B cell (primary cell): ENCODE results near the gene EGFR. TPM values are rescaled to one million over a fixed set of nuclear protein-coding genes. Genes with fewer than 3 reads are reported as not detected.

Source experiments
- ATAC-seq: fragments of 200-7000 bp; cut with Tn5 transposase; one replicate; pipeline ENCODE4 v1.10.0; 2021; ENCODE audit warnings: low read depth, mild to moderate bottlenecking, moderate number of reproducible peaks, moderate library complexity
- CTCF ChIA-PET: fragments of 350-600 bp; sonication (Branson Sonifier 250); formaldehyde crosslinking; loops from one replicate; lab custom pipeline; 2021; ENCODE audit warnings: antibody characterized with exemption, inconsistent platforms; lab: Charles Lee
- POLR2A ChIA-PET: fragments of 350-600 bp; sonication (Branson Sonifier 250); formaldehyde crosslinking; loops from one replicate; lab custom pipeline; 2021; ENCODE audit warnings: antibody characterized with exemption; lab: Charles Lee
- DNase-seq: peaks from one replicate; pipeline ENCODE4 v3.0.0; 2013
- H2AFZ ChIP-seq: 2 replicates; pipeline ENCODE4 v1.6.1; 2012; ENCODE audit warnings: mild to moderate bottlenecking, low read depth, low read length; ENCODE audit not compliant: insufficient read depth, poor library complexity, severe bottlenecking
- H3K27ac ChIP-seq, 2 donors: 1 replicate in 1 of 2; 2 replicates in 1 of 2; pipeline ENCODE4 v1.5.1; 2012 to 2013; ENCODE audit warnings: low read length in 2 of 2, mild to moderate bottlenecking in 2 of 2, moderate library complexity in 1 of 2
- H3K27me3 ChIP-seq, 4 experiments: fragments of 200-600 bp in 1 of 4; sonication (generic) in 1 of 4; replicated peaks in 1 of 4; 1 replicate in 2 of 4; 2 replicates in 2 of 4; pipeline versions ENCODE4 v1.6.1 to v1.7.0; 2013 to 2016; ENCODE audit warnings: low read length in 3 of 4, mild to moderate bottlenecking in 2 of 4, mixed read lengths in 1 of 4, moderate library complexity in 1 of 4; ENCODE audit not compliant: insufficient read depth in 4 of 4, control insufficient read depth in 3 of 4; ENCODE audit errors: control extremely low read depth in 1 of 4
- H3K36me3 ChIP-seq, 2 experiments: replicated peaks in 1 of 2; 1 replicate in 1 of 2; 2 replicates in 1 of 2; pipeline versions ENCODE4 v1.6.1 to v1.7.1; 2013; ENCODE audit warnings: low read length in 1 of 2; ENCODE audit not compliant: insufficient read depth in 2 of 2, control insufficient read depth in 1 of 2; ENCODE audit errors: control extremely low read depth in 1 of 2, extremely low read depth in 1 of 2
- H3K4me1 ChIP-seq, 2 donors: fragments of 200-600 bp in 1 of 2; sonication (generic) in 1 of 2; 1 replicate in 1 of 2; 2 replicates in 1 of 2; pipeline versions ENCODE4 v1.5.1 to v1.6.1; 2013 to 2017; ENCODE audit warnings: low read length in 2 of 2; ENCODE audit not compliant: control insufficient read depth in 2 of 2, insufficient read depth in 2 of 2
- H3K4me2 ChIP-seq: replicated peaks from 2 replicates; pipeline ENCODE3; 2012; ENCODE audit warnings: mild to moderate bottlenecking, low read depth, low read length; ENCODE audit not compliant: poor library complexity, severe bottlenecking
- H3K4me3 ChIP-seq, 5 experiments: fragments of 200-600 bp in 1 of 5; sonication (generic) in 1 of 5; 1 replicate in 3 of 5; 2 replicates in 2 of 5; pipeline versions ENCODE4 v1.5.1 to v1.7.0; 2011 to 2016; ENCODE audit warnings: low read length in 4 of 5, mild to moderate bottlenecking in 4 of 5, low read depth in 2 of 5, control low read depth in 1 of 5, moderate library complexity in 1 of 5; ENCODE audit not compliant: insufficient read depth in 1 of 5; ENCODE audit errors: control extremely low read depth in 1 of 5, extremely low read depth in 1 of 5
- H3K79me2 ChIP-seq: fragments of 200-600 bp; sonication (generic); one replicate; pipeline ENCODE4 v1.6.0; 2016; ENCODE audit warnings: low read length; ENCODE audit not compliant: control insufficient read depth, insufficient read depth
- H3K9ac ChIP-seq: fragments of 200-600 bp; sonication (generic); 2 replicates; pipeline ENCODE4 v1.6.1; 2017; ENCODE audit warnings: mild to moderate bottlenecking, low read length, moderate library complexity
- H3K9me3 ChIP-seq, 3 donors: one replicate each; pipeline versions ENCODE4 v1.6.1 to v1.7.1; 2013; ENCODE audit warnings: low read length in 2 of 3; ENCODE audit not compliant: control insufficient read depth in 2 of 3, insufficient read depth in 1 of 3; ENCODE audit errors: control extremely low read depth in 1 of 3
- H4K20me1 ChIP-seq: 2 replicates; pipeline ENCODE4 v1.6.0; 2012; ENCODE audit warnings: mild to moderate bottlenecking, low read length; ENCODE audit not compliant: insufficient read depth, control insufficient read depth, poor library complexity, severe bottlenecking
- H3K27ac Mint-ChIP-seq: one replicate; pipeline ENCODE4 v1.8.0; 2021; ENCODE audit warnings: mixed read lengths
- H3K27me3 Mint-ChIP-seq: one replicate; pipeline ENCODE4 v1.8.0; 2021; ENCODE audit warnings: mixed read lengths
- H3K4me1 Mint-ChIP-seq: one replicate; pipeline ENCODE4 v1.8.0; 2021; ENCODE audit warnings: mixed read lengths
- H3K4me3 Mint-ChIP-seq: one replicate; pipeline ENCODE4 v1.8.0; 2021; ENCODE audit warnings: mixed read lengths
- H3K9me3 Mint-ChIP-seq: one replicate; pipeline ENCODE4 v1.8.0; 2022; ENCODE audit warnings: mixed read lengths; ENCODE audit not compliant: insufficient read depth
- CTCF ChIP-seq: fragments of 200-600 bp; IDR thresholded peaks from one replicate; pipeline ENCODE4 v1.8.0; 2022; ENCODE audit warnings: antibody characterized with exemption, mild to moderate bottlenecking
- EZH2 ChIP-seq: IDR thresholded peaks from 2 replicates; pipeline ENCODE4 v1.6.1; 2012; ENCODE audit warnings: borderline replicate concordance, low read depth, mild to moderate bottlenecking, moderate library complexity, low read length; ENCODE audit not compliant: insufficient read depth, poor library complexity, severe bottlenecking
- whole genome bisulfite sequencing: methylation state at CpG from one replicate; pipeline ENCODE4 v1.1.5; 2013; ENCODE audit warnings: missing lambda C conversion rate; ENCODE audit not compliant: insufficient coverage; 5-methylcytosine and 5-hydroxymethylcytosine counted together
- intact Hi-C: fragments of 100-400 bp; cut with micrococcal nuclease; formaldehyde crosslinking; loops from one replicate; pipeline ENCODE4 v1.10.0; 2022
- polyA plus RNA-seq: library from polyadenylated mRNA; depleted of rRNA; stranded (reverse); fragments of >200 nt; gene quantifications from 2 replicates; pipeline ENCODE4 v1.2.3, GENCODE V29; 2012
- total RNA-seq, 2 donors: library from RNA; stranded (reverse); fragments of 120-200 nt in 1 of 2; gene quantifications; 1 replicate in 1 of 2; 2 replicates in 1 of 2; pipeline versions ENCODE4 v1.2.3 to v1.2.4, GENCODE V29; 2013 to 2022

The EGFR gene
- total and polyA plus RNA-seq, 2 donors (not counting 1 experiment from before 2014, with no cell fraction given): not detected

GRCh38 chr7:55105952-55106351 lies 87.1 kb downstream of the EGFR start:
- POLR2A ChIA-PET: no interaction called here
- no peaks in the 10 kb centered on the region for H3K9me3 ChIP-seq
- H3K79me2 ChIP-seq: no peaks in the 10 kb centered on the region
- Mint-ChIP-seq H3K4me3 (no peak overlapping the region), H3K4me1 (no peaks in the 10 kb centered on the region), H3K27me3 (peaks cover 32% of the 10 kb centered on the region), H3K9me3 (no peaks in the 10 kb centered on the region), H3K27ac (no peak overlapping the region)
- H3K4me1 ChIP-seq: no peaks in the 10 kb centered on the region
- no peak overlapping the region for H3K4me3 ChIP-seq
- WGBS: 98% methylated on average over 5 of the region's 6 CpGs
- DNase-seq (no peak), ATAC-seq (no peak)
- no peak overlapping the region for H3K27ac ChIP-seq
- CTCF ChIA-PET: no interaction called here
- no peak for TF ChIP-seq CTCF
- no peak for TF ChIP-seq EZH2
- no peak overlapping the region for H3K9ac ChIP-seq
- H3K36me3 ChIP-seq: no peaks in the 10 kb centered on the region
- H3K4me2 ChIP-seq: no peak overlapping the region
- intact Hi-C loops: no loop called here
- H2AFZ ChIP-seq: no peak overlapping the region
- H4K20me1 ChIP-seq: no peaks in the 10 kb centered on the region
- H3K27me3 ChIP-seq: peaks cover 0 to 5% (median 0%) of the 10 kb centered on the region in 4 experiments

- no peak overlapping the region for H3K4me2 ChIP-seq
- Mint-ChIP-seq H3K27me3 (peaks cover 29% of the 10 kb centered on the region), H3K9me3 (no peaks in the 10 kb centered on the region), H3K4me3 (no peak overlapping the region), H3K4me1 (no peaks in the 10 kb centered on the region), H3K27ac (no peak overlapping the region)
- H3K27me3 ChIP-seq: no peaks in the 10 kb centered on the region
- intact Hi-C loops: no loop called here
- H3K27ac ChIP-seq: no peak overlapping the region
- H3K9me3 ChIP-seq: no peaks in the 10 kb centered on the region
- no peak for ATAC-seq
- no peak overlapping the region for H3K4me3 ChIP-seq
- H4K20me1 ChIP-seq: no peaks in the 10 kb centered on the region
- H3K9ac ChIP-seq: no peak overlapping the region
- no peak for DNase-seq
- no peak overlapping the region for H2AFZ ChIP-seq
- POLR2A ChIA-PET: no interaction called here
- H3K4me1 ChIP-seq: no peaks in the 10 kb centered on the region
- H3K79me2 ChIP-seq: no peaks in the 10 kb centered on the region
- H3K36me3 ChIP-seq: no peaks in the 10 kb centered on the region
- CTCF ChIA-PET: no interaction called here
- TF ChIP-seq EZH2 (no peak), CTCF (no peak)
- WGBS: 96% methylated on average over 4 of the region's 4 CpGs
Measured at GRCh38 chr7:55107946-55108345, 89.1 kb downstream of the EGFR start.
